Mononuclear cell (primary cell): ENCODE data around the gene MFN2. TPM values are rescaled to one million over a fixed set of nuclear protein-coding genes. Genes with fewer than 3 reads are reported as not detected.
A peak's percentile ranks its signal among the peaks of the same experiment; 100 is the strongest.
"Not testable (repeated sequence)": the region's sequence is repeated elsewhere in the genome, so short reads cannot be mapped to it uniquely, and the experiment has no call there.

Experiments
- H3K27me3 ChIP-seq: 2 replicates; pipeline ENCODE4 v1.6.0; 2011; ENCODE audit warnings: low read length, control low read depth; ENCODE audit not compliant: insufficient read depth
- H3K4me1 ChIP-seq: 2 replicates; pipeline ENCODE4 v1.5.1; 2011; ENCODE audit warnings: mild to moderate bottlenecking, low read length, control low read depth; ENCODE audit not compliant: insufficient read depth
- H3K4me3 ChIP-seq: 2 replicates; pipeline ENCODE4 v1.5.1; 2011; ENCODE audit warnings: mild to moderate bottlenecking, low read length, moderate library complexity
- H3K9me3 ChIP-seq: 2 replicates; pipeline ENCODE4 v1.5.1; 2011; ENCODE audit warnings: low read depth, mild to moderate bottlenecking, control low read depth, low read length
- total RNA-seq: library from RNA; depleted of rRNA; stranded (reverse); fragments of >200 nt; gene quantifications from one replicate; pipeline ENCODE4 v1.2.3, GENCODE V29; 2012

Gene MFN2
- total RNA-seq, 1 donor: 35.2 TPM

DNA sequence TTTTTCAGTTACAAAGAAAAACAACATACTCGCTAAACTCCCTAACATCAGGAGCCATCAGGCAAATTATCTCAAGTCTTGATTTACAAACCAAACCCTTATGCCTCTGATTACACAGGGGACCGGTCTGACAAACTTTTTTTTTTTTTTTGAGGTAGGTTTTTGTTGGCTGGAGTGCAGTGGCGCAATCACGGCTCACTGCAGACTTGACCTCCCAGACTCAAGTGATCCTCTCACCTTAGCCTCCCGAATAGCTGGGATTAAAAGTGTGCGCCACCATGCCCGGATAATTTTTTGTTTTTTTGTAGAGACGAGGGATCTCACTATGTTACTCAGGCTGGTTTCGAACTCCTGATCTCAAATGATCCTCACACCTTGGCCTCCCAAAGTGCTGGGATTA is 35.3 kb downstream of the MFN2 start:
- Histone ChIP-seq H3K27me3 (no peaks in the 10 kb centered on the region), H3K9me3 (no peaks in the 10 kb centered on the region), H3K4me1 (peaks cover 8% of the 10 kb centered on the region), H3K4me3 (no peak overlapping the region)

- no peaks in the 10 kb centered on the region for H3K27me3 ChIP-seq
These were observed 35.9 kb downstream of the MFN2 start for GRCh38 chr1:12016182-12016581.

DNA sequence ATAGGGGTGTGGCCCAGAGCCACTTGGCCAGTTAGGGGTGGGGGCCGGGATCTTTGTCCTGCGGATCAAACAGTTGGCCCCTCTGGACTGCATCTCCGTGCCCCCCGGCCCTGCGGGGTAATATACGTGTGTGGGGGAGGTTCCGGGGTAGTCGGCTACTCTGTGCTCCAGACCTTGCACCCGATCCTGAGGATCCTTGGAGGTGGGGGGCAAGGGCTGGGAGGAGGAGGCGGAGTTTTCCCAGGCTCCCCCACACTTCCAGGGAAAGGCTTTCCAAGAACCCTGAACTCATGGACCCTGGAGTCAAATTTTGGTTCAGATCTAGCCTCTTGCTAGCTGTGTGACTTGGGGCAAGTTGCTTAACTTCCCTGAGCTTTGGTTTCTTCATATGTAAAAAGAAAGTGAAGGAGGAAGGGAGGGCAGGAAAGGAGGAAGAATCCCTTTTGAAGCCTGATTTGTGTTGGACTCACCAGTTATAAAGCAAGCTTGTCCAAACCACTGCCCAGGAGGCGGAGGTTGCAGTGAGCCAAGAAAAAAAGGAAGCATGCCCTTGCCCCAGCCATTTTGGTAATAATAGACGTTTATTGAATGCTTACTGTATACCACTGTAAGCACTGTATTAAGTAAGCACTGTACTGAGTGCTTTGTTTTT is 39.7 kb downstream of the MFN2 start:
- Histone ChIP-seq H3K27me3 (no peaks in the 10 kb centered on the region), H3K4me3 (peak overlapping the region; percentile 82), H3K4me1 (peaks cover 13% of the 10 kb centered on the region), H3K9me3 (no peaks in the 10 kb centered on the region)

More at GRCh38 chr1:12016182-12016581, 35.9 kb downstream of the MFN2 start:
- Histone ChIP-seq H3K4me1 (peaks cover 13% of the 10 kb centered on the region), H3K4me3 (no peak overlapping the region), H3K9me3 (no peaks in the 10 kb centered on the region)

DNA sequence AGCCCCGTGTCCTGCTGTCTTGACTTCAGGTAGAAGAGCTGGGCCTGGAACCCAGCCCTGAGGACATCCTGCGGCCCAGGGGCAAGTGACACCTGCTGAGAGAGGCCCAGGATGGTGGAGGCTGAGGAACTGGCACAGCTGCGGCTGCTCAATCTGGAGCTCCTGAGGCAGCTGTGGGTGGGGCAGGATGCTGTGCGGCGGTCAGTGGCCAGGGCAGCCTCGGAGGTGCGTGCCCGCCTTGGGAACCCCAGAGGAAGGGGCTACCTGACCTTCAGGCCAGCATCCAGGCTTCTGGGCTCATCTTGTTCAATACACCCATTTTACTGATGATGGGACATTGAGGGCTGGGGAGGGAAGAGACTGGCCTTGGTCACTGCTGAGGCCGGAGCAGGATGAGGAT is 41.4 kb downstream of the MFN2 start:
- H3K4me1 ChIP-seq: peaks cover 13% of the 10 kb centered on the region

DNA sequence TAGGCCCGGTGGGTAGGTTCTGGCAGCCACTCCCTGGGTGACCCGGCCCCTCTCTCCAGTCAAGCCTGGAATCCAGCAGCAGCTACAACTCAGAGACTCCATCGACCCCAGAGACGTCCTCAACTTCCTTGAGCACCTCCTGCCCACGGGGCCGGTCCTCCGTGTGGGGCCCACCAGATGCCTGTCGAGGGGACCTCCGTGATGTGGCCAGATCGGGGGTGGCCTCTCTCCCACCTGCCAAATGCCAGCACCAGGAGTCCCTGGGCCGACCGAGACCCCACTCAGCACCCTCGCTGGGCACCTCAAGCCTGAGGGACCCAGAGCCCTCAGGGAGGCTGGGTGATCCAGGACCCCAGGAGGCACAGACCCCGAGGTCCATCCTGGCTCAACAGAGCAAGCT is 41.8 kb downstream of the MFN2 start:
- Histone ChIP-seq H3K4me3 (no peak overlapping the region), H3K9me3 (no peaks in the 10 kb centered on the region), H3K27me3 (no peaks in the 10 kb centered on the region), H3K4me1 (peaks cover 13% of the 10 kb centered on the region)

More for the DNA sequence above, 41.4 kb downstream of the MFN2 start:
- H3K27me3 ChIP-seq: no peaks in the 10 kb centered on the region
- no peaks in the 10 kb centered on the region for H3K9me3 ChIP-seq
- H3K4me3 ChIP-seq: no peak overlapping the region

- H3K4me3 ChIP-seq: no peak overlapping the region
- H3K9me3 ChIP-seq: no peaks in the 10 kb centered on the region
These were observed 46.3 kb downstream of the MFN2 start for GRCh38 chr1:12026586-12026985.

GRCh38 chr1:12028248-12028647 is 48.0 kb downstream of the MFN2 start:
- Histone ChIP-seq H3K9me3 (no peaks in the 10 kb centered on the region), H3K4me3 (no peak overlapping the region), H3K4me1 (no peaks in the 10 kb centered on the region), H3K27me3 (no peaks in the 10 kb centered on the region)

More at GRCh38 chr1:12026586-12026985, 46.3 kb downstream of the MFN2 start:
- H3K27me3 ChIP-seq: no peaks in the 10 kb centered on the region
- no peaks in the 10 kb centered on the region for H3K4me1 ChIP-seq

GRCh38 chr1:12028957-12029511 is 48.8 kb downstream of the MFN2 start:
- no peaks in the 10 kb centered on the region for H3K9me3 ChIP-seq
- no peaks in the 10 kb centered on the region for H3K27me3 ChIP-seq
- H3K4me3 ChIP-seq: no peak overlapping the region
- H3K4me1 ChIP-seq: no peaks in the 10 kb centered on the region

- no peaks in the 10 kb centered on the region for H3K27me3 ChIP-seq
- no peaks in the 10 kb centered on the region for H3K4me1 ChIP-seq
- no peaks in the 10 kb centered on the region for H3K9me3 ChIP-seq
- H3K4me3 ChIP-seq: no peak overlapping the region
These were observed 49.6 kb downstream of the MFN2 start for GRCh38 chr1:12029720-12030339.

DNA sequence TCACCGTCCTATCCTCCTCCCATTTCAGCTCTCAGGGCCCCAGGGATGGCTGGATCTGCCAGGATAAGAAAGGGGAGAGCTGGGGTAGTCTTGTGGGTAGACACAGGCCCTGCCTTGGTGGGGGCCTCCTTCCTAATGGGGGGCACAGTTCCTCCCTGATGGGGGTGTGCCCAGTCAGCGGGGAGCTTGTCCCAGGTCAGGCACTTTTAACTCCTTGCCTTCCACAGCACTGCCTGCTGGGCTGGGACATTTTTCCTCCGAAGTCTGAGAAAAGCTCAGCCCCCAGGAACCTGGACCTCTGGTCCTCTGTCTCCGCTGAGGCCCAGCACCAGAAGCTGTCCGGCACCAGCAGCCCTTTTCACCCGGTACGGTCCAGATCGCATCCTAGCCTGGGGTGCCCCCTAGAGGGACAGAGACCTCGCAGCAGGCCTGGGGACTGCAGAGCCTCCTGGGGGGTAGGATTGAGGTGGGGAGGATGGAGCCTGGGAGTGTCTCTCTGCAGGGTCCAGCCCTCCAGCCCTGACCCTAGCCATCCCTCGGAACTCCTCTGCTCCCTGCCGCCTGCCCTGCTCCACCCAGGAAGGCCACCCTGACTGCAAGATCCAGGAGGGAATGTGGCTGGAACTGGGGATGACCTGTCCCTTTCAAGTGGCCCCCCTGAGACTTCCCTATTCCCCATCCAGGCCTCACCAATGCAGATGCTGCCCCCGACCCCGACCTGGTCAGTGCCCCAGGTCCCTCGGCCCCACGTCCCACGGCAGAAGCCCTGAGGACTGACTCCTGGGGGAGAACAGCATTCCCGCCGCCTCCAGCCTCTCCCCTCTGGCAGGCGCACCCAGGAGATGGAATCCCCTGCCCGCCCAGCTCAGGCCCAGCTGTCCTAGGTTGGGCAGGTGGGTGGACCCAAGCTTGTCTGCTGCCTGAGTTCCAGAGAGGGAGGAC is 51.1 kb downstream of the MFN2 start:
- H3K4me1 ChIP-seq: no peaks in the 10 kb centered on the region
- no peaks in the 10 kb centered on the region for H3K9me3 ChIP-seq
- no peak overlapping the region for H3K4me3 ChIP-seq

DNA sequence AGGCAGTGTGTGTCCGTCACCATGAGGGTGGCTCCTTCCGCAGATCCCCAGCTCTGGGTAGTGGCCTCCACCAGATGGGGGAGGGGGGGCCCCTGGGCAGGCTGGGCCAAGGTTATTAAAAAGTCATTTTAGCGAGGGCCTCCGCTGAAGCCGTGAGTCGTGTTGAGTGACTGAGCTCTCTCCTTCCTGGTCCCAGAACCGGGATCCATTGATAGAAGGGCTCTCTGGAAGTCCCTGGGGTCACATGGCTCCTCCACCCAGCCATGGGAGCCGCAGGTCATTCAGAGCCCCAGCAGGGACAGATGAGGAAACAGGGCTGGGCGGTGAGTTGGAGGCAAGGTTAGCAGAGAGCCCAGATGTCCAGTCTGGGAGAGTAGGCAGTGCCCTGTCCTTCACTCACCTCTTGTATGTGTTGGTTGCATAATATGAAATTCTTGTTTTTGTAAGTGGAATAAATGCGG is 51.9 kb downstream of the MFN2 start:
- Histone ChIP-seq H3K4me1 (no peaks in the 10 kb centered on the region), H3K9me3 (no peaks in the 10 kb centered on the region), H3K4me3 (no peak overlapping the region), H3K27me3 (no peaks in the 10 kb centered on the region)

More for the DNA sequence above, 51.1 kb downstream of the MFN2 start:
- H3K27me3 ChIP-seq: no peaks in the 10 kb centered on the region

GRCh38 chr1:12033441-12033840 is 53.2 kb downstream of the MFN2 start:
- not testable (repeated sequence) for H3K9me3 ChIP-seq, H3K4me1 ChIP-seq, H3K27me3 ChIP-seq, H3K4me3 ChIP-seq

DNA sequence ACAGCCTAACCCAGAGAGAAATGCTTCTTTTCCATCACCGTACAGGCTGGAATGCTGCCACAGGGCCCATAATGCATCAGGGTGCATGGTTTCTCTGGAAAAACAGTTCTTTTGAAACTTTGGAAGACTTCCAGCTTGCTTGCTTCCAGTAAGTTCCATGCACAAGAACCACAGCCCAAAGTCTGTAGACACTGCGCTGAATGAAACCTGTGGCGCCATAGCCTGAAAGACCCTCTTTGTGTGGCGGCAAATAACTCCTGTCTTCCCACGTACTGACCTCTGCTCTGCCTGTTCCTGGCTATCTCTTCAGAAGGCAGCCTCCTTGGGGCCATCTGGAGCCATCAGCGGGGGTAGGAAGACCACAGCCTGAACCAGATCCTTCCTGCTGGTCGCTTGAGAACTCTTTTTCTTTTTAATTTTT is 54.1 kb downstream of the MFN2 start:
- Histone ChIP-seq H3K4me3 (no peak overlapping the region), H3K9me3 (no peaks in the 10 kb centered on the region), H3K27me3 (no peaks in the 10 kb centered on the region), H3K4me1 (no peaks in the 10 kb centered on the region)

DNA sequence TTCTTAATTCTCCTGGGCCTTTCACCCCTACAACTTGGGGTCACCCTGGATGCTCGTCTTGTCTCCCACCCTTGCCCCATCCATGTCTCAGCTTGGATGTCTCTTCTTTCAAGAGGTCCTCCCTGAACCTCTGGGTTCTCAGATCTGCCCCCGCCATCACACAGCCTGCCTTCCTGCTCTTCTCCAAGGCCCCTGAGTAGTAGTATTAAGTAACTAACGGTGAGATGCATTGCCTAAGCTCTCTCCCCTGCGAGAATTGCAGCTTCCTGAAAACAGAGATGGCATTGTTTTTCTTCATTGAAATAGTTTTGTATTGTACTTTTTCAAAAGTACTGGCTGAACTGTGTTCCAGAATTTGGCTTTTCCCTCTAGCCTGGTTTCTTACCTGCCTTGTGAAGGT is 55.1 kb downstream of the MFN2 start:
- no peaks in the 10 kb centered on the region for H3K9me3 ChIP-seq
- H3K27me3 ChIP-seq: no peaks in the 10 kb centered on the region
- no peak overlapping the region for H3K4me3 ChIP-seq
- no peaks in the 10 kb centered on the region for H3K4me1 ChIP-seq
